H1 (cell line): ENCODE results near the gene HMCN1. TPM values are rescaled to one million over a fixed set of nuclear protein-coding genes. Genes with fewer than 3 reads are reported as not detected.

Experiments used
- ATF3 ChIP-seq: IDR thresholded peaks from 2 replicates; pipeline ENCODE4 v1.6.1; 2011; ENCODE audit warnings: low read depth, mild to moderate bottlenecking, low read length; ENCODE audit not compliant: insufficient read depth
- BCL11A ChIP-seq, 2 experiments: IDR thresholded peaks; one replicate each; pipeline ENCODE4 v1.6.1; 2011; ENCODE audit warnings: low read depth in 2 of 2, low read length in 2 of 2, mild to moderate bottlenecking in 2 of 2
- CBX5 ChIP-seq: fragments of 300-800, 300-1000 bp; sonication (generic); IDR thresholded peaks from 2 replicates; pipeline ENCODE4 v1.7.1; 2016; ENCODE audit warnings: antibody characterized with exemption, low read length, low read depth
- RBBP5 ChIP-seq: IDR thresholded peaks from 2 replicates; pipeline ENCODE4 v1.7.1; 2012; ENCODE audit warnings: low read depth, mild to moderate bottlenecking, inconsistent platforms, low read length, moderate library complexity, borderline replicate concordance
- TEAD4 ChIP-seq: IDR thresholded peaks from 2 replicates; pipeline ENCODE4 v1.6.1; 2012; ENCODE audit warnings: low read depth, low read length, inconsistent platforms, mixed read lengths
- polyA plus RNA-seq, 7 experiments: library from polyadenylated mRNA; depleted of rRNA in 3 of 7; stranded (reverse) in 5 of 7; unstranded in 2 of 7; fragments of >200 nt in 5 of 7; fragments of 200-250 nt in 2 of 7; gene quantifications; 1 replicate in 5 of 7; 2 replicates in 1 of 7; 4 replicates in 1 of 7; pipeline versions ENCODE4 v1.2.1 to v1.2.3, GENCODE V29; 2011 to 2013; ENCODE audit warnings: missing spikeins in 2 of 7, mixed read lengths in 2 of 7
- total RNA-seq: library from RNA; stranded (reverse); fragmentation: NEBNext Ultra II Directional; extraction: Animal tissue kit (Norgen Biotek cat#: 25700); gene quantifications from 2 replicates; pipeline ENCODE4 v1.2.1, GENCODE V29; 2021

Gene HMCN1
- total and polyA plus RNA-seq, 2 of the 8 experiments (the other 6 are each of a cell fraction or from before 2014, with no cell fraction given), result 13.8 to 14.6 TPM

GRCh38 chr1:185984113-185984836, 250.1 kb downstream of the HMCN1 start (continued):
- no peak for TF ChIP-seq BCL11A (IDR thresholded peaks at IDR 0.05; ENCODE audit: low read depth in 2 of 2, low read length in 2 of 2)
- TF ChIP-seq CBX5, result no peak
- no peak for TF ChIP-seq TEAD4
- no peak for TF ChIP-seq RBBP5
- no peak for TF ChIP-seq ATF3
- TF ChIP-seq, all 59 proteins: peak for 0
